Adrenal gland (tissue), 5 donors: Measurements from ENCODE around the gene ATP9B.

Source experiments
- POLR2A ChIP-seq, 2 donors: fragments of 450-650 bp; IDR thresholded peaks; one replicate each; pipeline ENCODE4 v1.6.1; 2017; ENCODE audit warnings: antibody characterized with exemption in 2 of 2, mild to moderate bottlenecking in 2 of 2, moderate library complexity in 1 of 2
- TF ChIP-seq, protein P1 (sequence below), 6 experiments: fragments of 450-650 bp in 4 of 6; fragments of 200-600 bp in 2 of 6; sonication (generic) in 1 of 6; IDR thresholded peaks; 1 replicate in 5 of 6; 2 replicates in 1 of 6; pipeline versions ENCODE4 v1.5.1 to v1.8.0; 2016 to 2021; ENCODE audit warnings: antibody characterized with exemption in 6 of 6, mild to moderate bottlenecking in 2 of 6, moderate library complexity in 1 of 6
- donor health status: DM: no; HTN: no; CAD: no.

DNA sequence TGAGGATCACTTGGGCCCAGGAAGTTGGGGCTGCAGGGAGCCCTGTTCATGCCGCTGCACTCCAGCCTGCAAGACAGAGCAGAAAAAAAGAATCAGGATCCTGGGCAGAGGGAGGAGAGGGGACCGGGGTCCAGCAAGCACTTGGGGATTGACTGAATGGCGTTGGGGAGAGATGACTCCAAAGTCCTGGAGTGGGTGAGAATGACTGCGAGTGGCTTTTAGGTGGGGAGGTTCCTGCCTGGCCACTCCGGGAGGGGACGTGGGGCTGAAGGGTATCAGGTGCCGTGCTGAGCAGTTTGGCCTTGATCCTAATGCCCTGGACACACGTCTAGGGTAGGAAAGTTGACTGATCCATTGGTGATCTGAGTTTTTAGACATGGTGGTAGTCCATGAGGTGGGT lies 323.0 kb downstream of the ATP9B start:
- TF ChIP-seq, protein P1, sequence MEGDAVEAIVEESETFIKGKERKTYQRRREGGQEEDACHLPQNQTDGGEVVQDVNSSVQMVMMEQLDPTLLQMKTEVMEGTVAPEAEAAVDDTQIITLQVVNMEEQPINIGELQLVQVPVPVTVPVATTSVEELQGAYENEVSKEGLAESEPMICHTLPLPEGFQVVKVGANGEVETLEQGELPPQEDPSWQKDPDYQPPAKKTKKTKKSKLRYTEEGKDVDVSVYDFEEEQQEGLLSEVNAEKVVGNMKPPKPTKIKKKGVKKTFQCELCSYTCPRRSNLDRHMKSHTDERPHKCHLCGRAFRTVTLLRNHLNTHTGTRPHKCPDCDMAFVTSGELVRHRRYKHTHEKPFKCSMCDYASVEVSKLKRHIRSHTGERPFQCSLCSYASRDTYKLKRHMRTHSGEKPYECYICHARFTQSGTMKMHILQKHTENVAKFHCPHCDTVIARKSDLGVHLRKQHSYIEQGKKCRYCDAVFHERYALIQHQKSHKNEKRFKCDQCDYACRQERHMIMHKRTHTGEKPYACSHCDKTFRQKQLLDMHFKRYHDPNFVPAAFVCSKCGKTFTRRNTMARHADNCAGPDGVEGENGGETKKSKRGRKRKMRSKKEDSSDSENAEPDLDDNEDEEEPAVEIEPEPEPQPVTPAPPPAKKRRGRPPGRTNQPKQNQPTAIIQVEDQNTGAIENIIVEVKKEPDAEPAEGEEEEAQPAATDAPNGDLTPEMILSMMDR (IDR thresholded peaks at IDR 0.05): no peak
- TF ChIP-seq POLR2A (IDR thresholded peaks at IDR 0.05): no peak
